Large intestine (tissue), 3 donors: ENCODE data around the gene OR2A5. TPM values are rescaled to one million over a fixed set of nuclear protein-coding genes. Genes with fewer than 3 reads are reported as not detected.

Source experiments
- DNase-seq, 2 donors: peaks; one replicate each; pipeline versions ENCODE4 v3.0.0 to v3.0.0-alpha.2; 2013
- H3K27ac ChIP-seq: one replicate; pipeline ENCODE4 v1.5.1; 2013; ENCODE audit warnings: low read length
- H3K27me3 ChIP-seq: 2 replicates; pipeline ENCODE4 v1.6.1; 2013; ENCODE audit warnings: low read length; ENCODE audit not compliant: control insufficient read depth, insufficient read depth
- H3K36me3 ChIP-seq: 2 replicates; pipeline ENCODE4 v1.6.1; 2013; ENCODE audit warnings: low read length; ENCODE audit not compliant: control insufficient read depth, insufficient read depth
- H3K4me1 ChIP-seq: one replicate; pipeline ENCODE4 v1.6.1; 2013; ENCODE audit warnings: low read length; ENCODE audit not compliant: control insufficient read depth, insufficient read depth
- H3K4me3 ChIP-seq: one replicate; pipeline ENCODE4 v1.5.1; 2013; ENCODE audit warnings: low read length
- H3K9me3 ChIP-seq: one replicate; pipeline ENCODE4 v1.6.1; 2013; ENCODE audit warnings: mild to moderate bottlenecking, low read depth, low read length, moderate library complexity; ENCODE audit not compliant: control insufficient read depth
- WGBS: methylation state at CpG from one replicate; pipeline ENCODE4 v1.1.5; 2013; ENCODE audit warnings: low lambda C conversion rate; ENCODE audit not compliant: insufficient coverage; 5-methylcytosine and 5-hydroxymethylcytosine counted together
- polyA plus RNA-seq: library from polyadenylated mRNA; unstranded; fragments of 120-200 nt; gene quantifications from one replicate; pipeline ENCODE4 v1.2.1, GENCODE V29; 2013

The OR2A5 gene
- polyA plus RNA-seq, 1 donor: under 0.01 TPM

DNA sequence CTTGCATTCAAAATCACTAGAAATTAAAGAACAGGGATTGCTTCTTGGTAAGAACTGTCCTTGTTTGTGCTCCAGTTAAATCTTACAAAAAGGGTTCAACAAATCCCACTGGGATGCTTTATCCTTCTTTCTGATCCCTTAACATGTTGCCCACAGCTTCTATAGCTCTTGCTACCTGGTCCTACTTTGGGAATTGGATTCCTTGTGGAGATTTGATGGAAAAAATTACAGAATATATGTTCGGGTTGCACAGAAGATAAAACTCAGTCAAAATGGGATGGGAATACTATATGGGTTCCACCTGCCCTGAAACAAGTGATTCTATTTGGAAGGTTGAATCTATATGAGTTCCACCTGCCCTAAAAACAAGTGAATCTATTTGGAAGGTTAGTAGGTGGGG, 20.8 kb downstream of the OR2A5 start, which contains the start of gene OR2A25:
Gene OR2A25 (plus strand): TSS at position 301 of the 400 bp plus-strand sequence. CDS start 4,409 bp downstream, outside the sequence.
- DNase-seq: no peak
- Histone ChIP-seq H3K4me3 (no peak within 1 kb of the TSS), H3K9me3 (no peaks in the 10 kb centered on the region), H3K36me3 (no peaks in the 10 kb centered on the region), H3K27me3 (peaks cover 2% of the 10 kb centered on the region), H3K27ac (no peak within 1 kb of the TSS), H3K4me1 (no peaks in the 10 kb centered on the region)
- WGBS: no CpG with 5 or more reads among the region's 1 CpG

DNA sequence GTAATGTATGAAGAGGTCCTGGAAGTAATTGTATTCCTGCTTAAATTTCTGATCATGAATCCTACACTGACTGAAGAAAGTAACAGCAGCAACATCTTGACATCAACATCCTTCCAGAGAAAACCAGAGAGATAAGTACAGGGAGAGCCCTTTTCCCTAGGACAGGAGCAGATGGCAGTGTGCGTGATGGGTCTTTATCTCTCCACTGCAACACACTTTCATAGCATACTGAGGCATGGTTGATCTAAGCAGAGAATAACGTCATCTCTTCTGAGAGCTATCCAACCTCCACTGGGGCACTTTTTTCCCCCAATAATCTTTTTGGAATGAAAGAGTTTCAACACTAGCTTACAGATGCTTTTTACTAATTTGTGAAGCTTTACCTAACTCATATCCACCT, 21.2 kb downstream of the OR2A5 start:
- Histone ChIP-seq H3K27ac (no peak overlapping the region), H3K9me3 (no peaks in the 10 kb centered on the region), H3K36me3 (no peaks in the 10 kb centered on the region), H3K4me3 (no peak overlapping the region), H3K4me1 (no peaks in the 10 kb centered on the region), H3K27me3 (peaks cover 2% of the 10 kb centered on the region)
- WGBS: 33% methylated on average over 1 of the region's 2 CpGs
- DNase-seq: no peak

DNA sequence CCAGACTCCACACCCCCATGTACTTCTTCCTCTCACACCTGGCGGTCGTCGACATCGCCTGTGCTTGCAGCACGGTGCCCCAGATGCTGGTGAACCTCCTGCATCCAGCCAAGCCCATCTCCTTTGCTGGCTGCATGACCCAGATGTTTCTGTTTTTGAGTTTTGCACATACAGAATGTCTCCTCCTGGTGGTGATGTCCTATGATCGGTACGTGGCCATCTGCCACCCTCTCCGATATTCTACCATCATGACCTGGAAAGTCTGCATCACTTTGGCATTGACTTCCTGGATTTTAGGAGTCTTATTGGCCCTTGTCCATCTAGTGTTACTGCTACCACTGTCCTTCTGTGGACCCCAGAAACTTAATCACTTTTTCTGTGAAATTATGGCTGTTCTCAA, 25.6 kb downstream of the OR2A5 start:
- peaks cover 2% of the 10 kb centered on the region for H3K27me3 ChIP-seq
- no peak overlapping the region for H3K4me3 ChIP-seq
- no peak overlapping the region for H3K27ac ChIP-seq
- H3K4me1 ChIP-seq: no peaks in the 10 kb centered on the region
- no peaks in the 10 kb centered on the region for H3K36me3 ChIP-seq
- no peaks in the 10 kb centered on the region for H3K9me3 ChIP-seq
- no peak for DNase-seq
- WGBS: no CpG with 5 or more reads among the region's 8 CpGs

DNA sequence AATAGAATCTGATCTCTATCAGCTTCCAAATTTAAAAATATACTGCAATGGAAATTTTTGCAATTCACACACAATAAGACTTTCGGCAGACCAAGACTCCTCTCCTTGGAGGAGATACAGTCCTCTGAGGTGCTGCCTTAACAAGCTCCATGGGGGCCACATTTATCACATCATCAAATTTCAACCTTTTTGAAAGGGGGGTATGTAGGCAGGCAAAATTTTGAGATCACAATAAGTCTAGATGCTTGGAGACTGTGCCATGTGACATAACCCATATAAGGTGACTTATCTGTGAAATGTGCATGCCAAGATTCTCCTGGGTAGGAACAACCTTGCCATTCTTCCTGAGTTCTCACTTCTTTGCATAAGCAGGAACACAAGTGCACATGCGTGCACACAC, 37.2 kb downstream of the OR2A5 start, which contains the start of gene OR2A12:
Gene OR2A12 (plus strand): TSS at position 301 of the 400 bp plus-strand sequence. CDS start 8,830 bp downstream, outside the sequence.
- Histone ChIP-seq H3K4me1 (no peaks in the 10 kb centered on the region), H3K27ac (no peak within 1 kb of the TSS), H3K9me3 (no peaks in the 10 kb centered on the region), H3K4me3 (no peak within 1 kb of the TSS), H3K36me3 (no peaks in the 10 kb centered on the region), H3K27me3 (no peaks in the 10 kb centered on the region)
- no peak for DNase-seq
- no CpG with 5 or more reads among the region's 2 CpGs for WGBS

DNA sequence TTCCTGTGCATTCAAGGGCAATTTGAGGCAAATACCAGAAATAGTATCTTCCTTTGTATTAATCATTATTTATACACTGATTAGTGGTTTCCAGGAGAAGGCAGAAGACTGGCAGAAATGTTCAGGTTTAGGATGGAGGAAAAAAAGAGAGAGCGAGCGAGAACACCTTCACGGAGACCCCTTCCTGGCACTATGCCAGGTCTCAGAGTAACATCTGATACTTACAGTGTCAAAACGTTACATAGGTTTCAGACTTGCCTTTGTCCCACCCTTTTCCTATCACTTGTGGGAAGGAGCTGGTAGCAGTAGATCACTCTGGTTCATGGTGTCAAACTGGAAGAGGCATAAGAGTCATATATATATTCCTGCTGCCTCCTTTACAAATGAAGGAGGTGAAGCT, 38.0 kb downstream of the OR2A5 start:
- no CpG with 5 or more reads among the region's 4 CpGs for WGBS
- DNase-seq: no peak
- no peaks in the 10 kb centered on the region for H3K36me3 ChIP-seq

DNA sequence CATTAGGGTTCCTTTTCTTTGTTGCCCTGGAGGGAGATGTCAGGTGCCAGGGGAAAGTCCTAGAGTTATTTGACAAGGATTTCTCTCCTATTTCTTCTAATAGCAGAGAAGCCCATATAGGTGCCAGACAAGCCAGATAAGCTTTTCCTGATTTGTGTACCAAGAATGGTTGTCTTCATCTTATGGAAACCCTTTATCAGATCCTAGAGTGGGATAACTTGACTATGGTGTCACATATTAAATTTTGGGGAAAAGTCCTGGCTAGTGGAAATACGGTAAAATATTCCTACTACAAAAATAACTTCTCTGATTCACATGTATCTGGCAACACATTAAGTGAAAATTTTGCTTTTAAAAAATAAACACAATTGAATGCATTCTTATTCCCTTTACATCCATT, 38.5 kb downstream of the OR2A5 start:
- no peaks in the 10 kb centered on the region for H3K9me3 ChIP-seq
- DNase-seq: no peak
- WGBS: 100% methylated on average over 1 of the region's 1 CpG
- H3K4me1 ChIP-seq: no peaks in the 10 kb centered on the region
- H3K4me3 ChIP-seq: no peak overlapping the region
- no peaks in the 10 kb centered on the region for H3K36me3 ChIP-seq
- H3K27me3 ChIP-seq: no peaks in the 10 kb centered on the region
- H3K27ac ChIP-seq: no peak overlapping the region

More for the DNA sequence above, 38.0 kb downstream of the OR2A5 start:
- Histone ChIP-seq H3K27me3 (no peaks in the 10 kb centered on the region), H3K9me3 (no peaks in the 10 kb centered on the region), H3K4me3 (no peak overlapping the region), H3K27ac (no peak overlapping the region), H3K4me1 (no peaks in the 10 kb centered on the region)

DNA sequence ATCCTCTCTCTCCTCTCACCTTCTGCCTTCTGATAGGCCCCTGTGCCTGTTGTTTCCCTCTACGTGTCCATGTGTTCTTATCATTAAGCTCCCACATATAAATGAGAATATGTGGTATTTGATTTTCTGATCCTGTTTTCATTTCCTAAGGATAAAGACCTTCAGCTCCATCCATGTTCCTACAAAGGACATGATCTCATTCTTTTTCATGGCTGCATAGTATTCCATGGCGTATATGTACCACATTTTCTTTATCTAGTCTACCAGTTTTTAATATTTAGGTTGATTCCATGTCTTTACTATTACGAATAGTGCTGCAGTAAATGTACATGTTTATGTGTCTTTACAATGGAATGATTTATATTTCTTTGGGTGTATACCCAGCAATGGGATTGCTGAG, 41.9 kb downstream of the OR2A5 start:
- Histone ChIP-seq H3K9me3 (no peaks in the 10 kb centered on the region), H3K27ac (no peak overlapping the region), H3K4me3 (no peak overlapping the region), H3K27me3 (no peaks in the 10 kb centered on the region), H3K4me1 (no peaks in the 10 kb centered on the region), H3K36me3 (no peaks in the 10 kb centered on the region)
- DNase-seq: no peak
- no CpG with 5 or more reads among the region's 3 CpGs for WGBS

DNA sequence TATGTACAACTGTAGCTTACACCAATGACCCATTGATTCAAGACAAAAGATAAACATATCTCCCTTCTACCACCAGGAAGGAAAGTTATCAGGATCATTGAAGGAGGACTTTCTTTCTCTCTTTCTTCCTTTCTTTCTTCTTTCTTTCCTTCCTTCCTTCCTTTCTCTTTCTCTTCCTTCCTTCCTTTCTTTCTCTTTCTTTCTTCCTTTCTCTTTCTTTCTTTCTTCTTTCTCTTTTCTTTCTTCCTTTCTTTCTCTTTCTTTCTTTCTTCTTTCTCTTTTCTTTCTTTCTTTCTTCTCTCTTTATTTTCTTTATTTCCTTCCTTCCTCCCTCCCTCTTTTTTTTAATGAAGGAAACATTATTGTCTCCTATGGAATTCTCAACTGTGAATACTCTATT, 50.0 kb downstream of the OR2A5 start:
- H3K27me3 ChIP-seq: no peaks in the 10 kb centered on the region
- no peaks in the 10 kb centered on the region for H3K36me3 ChIP-seq
- DNase-seq: no peak
- H3K4me3 ChIP-seq: no peak overlapping the region
- no peaks in the 10 kb centered on the region for H3K4me1 ChIP-seq
- no peak overlapping the region for H3K27ac ChIP-seq
- H3K9me3 ChIP-seq: no peaks in the 10 kb centered on the region

DNA sequence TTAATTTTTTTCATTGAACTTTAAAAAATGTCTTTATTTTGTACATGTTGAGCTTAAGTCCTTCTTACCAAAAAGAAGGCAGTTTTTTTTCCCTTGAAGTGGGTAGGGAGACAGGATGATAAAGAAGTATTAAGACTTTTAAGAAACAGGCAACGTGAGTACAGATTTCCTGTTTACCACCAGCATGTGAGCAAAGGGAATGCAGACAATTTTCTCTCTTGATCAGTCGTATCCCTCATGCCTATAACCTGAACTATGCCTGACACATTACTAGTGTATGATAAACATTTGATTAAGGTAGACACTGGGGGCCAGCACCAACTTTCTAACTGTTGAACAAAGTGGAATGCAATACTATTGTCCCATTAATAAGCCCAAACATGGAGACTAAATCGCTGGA, 51.9 kb downstream of the OR2A5 start:
- no peaks in the 10 kb centered on the region for H3K27me3 ChIP-seq
- H3K36me3 ChIP-seq: no peaks in the 10 kb centered on the region
- no peaks in the 10 kb centered on the region for H3K9me3 ChIP-seq
- no peaks in the 10 kb centered on the region for H3K4me1 ChIP-seq
- WGBS: 50% methylated on average over 1 of the region's 3 CpGs
- H3K4me3 ChIP-seq: no peak overlapping the region
- no peak overlapping the region for H3K27ac ChIP-seq
- no peak for DNase-seq

DNA sequence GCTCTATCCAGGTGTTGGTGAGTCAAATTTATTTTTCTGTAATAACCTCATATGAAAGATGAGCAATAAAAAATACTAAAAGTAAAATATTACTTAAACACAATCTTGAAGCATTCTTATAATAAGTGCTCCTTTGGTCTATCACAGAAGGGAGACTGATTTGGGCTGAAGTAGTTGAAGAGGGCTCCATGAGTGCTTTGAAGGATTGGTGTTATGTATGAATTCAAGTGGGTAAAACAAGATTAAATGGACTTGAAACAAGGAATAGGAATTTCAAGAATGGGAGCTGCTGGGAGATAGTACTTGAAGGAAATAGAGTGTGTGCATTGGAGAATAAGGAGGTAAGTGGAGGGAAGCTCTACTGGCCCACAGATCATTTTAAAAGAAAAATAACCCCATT, 53.3 kb downstream of the OR2A5 start:
- Histone ChIP-seq H3K4me3 (no peak overlapping the region), H3K27ac (no peak overlapping the region), H3K27me3 (no peaks in the 10 kb centered on the region), H3K36me3 (no peaks in the 10 kb centered on the region), H3K4me1 (no peaks in the 10 kb centered on the region), H3K9me3 (no peaks in the 10 kb centered on the region)
- DNase-seq: no peak

DNA sequence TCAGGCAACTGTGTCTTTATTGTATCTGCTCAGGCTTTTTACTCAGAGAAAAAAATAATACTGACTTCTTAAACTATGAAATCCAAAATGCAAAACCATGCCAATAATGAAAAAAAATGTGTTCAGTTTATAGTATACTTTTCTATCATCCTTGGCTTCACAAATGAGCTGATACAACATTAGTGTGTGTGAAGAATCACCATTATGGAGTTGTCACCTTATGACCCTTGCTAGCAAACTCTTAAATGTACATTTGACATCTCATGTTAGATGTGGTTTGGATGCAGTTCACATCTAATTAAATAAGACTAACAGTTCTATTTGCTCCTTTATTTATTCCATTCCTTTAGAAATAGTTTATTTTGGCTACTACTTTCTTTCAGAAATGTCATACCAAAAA, 56.5 kb downstream of the OR2A5 start:
- Histone ChIP-seq H3K4me1 (no peaks in the 10 kb centered on the region), H3K27ac (no peak overlapping the region), H3K36me3 (no peaks in the 10 kb centered on the region), H3K9me3 (no peaks in the 10 kb centered on the region), H3K4me3 (no peak overlapping the region), H3K27me3 (no peaks in the 10 kb centered on the region)
- no peak for DNase-seq
